ENCODE data around the gene LIMCH1. TPM values are rescaled to one million over a fixed set of nuclear protein-coding genes. Genes with fewer than 3 reads are reported as not detected.

Gene LIMCH1
- total and polyA plus RNA-seq, 7 donors: 14.2 to 279 (median 169) TPM

DNA sequence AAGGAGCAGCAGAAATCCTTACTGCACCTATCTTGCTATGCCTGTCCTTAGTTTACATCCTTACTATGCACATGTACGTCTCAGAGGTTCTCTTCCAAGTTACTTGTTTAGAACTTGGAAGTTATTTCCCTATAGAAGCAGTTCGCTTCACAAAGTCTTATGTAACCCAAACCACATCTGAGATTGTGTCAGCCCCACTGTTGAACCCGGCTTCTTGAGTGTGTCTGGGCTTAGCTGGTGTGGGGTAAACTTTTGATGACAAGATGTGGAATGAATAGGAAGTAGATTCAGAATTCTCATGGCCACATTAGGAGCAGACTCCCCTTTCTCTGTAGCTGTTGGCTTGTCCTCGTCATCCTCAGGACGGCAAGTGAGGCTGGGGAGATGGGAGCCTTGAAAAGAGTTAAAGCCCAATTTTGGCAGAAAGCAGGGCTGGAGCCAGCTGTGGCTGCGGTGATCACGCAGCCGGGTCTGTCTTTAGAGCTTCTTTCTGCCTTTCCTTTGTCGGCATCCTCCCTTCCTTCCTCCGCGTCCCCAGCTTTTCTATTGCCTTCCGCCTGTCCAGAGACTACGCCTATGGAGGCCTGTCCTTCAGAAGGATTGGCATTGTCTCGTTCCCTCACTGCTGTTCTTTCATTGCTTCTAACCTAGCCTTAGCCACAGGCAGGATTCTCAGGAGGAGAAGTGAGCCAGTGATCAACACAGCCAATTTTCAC, 23.0 kb upstream of the LIMCH1 start:
- no peaks in the 10 kb centered on the region for H3K36me3 ChIP-seq (ENCODE audit: insufficient read depth in 1 of 2, low read depth in 1 of 2)
- no peak overlapping the region for H3K4me3 ChIP-seq
- TF ChIP-seq, protein P1, sequence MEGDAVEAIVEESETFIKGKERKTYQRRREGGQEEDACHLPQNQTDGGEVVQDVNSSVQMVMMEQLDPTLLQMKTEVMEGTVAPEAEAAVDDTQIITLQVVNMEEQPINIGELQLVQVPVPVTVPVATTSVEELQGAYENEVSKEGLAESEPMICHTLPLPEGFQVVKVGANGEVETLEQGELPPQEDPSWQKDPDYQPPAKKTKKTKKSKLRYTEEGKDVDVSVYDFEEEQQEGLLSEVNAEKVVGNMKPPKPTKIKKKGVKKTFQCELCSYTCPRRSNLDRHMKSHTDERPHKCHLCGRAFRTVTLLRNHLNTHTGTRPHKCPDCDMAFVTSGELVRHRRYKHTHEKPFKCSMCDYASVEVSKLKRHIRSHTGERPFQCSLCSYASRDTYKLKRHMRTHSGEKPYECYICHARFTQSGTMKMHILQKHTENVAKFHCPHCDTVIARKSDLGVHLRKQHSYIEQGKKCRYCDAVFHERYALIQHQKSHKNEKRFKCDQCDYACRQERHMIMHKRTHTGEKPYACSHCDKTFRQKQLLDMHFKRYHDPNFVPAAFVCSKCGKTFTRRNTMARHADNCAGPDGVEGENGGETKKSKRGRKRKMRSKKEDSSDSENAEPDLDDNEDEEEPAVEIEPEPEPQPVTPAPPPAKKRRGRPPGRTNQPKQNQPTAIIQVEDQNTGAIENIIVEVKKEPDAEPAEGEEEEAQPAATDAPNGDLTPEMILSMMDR (IDR thresholded peaks at IDR 0.05): no peak
- DNase-seq (no peak), ATAC-seq (no peak)
- WGBS, 3 donors: 72 to 85% (median 78%) methylated on average over 14 of the region's 14 CpGs
- no peak overlapping the region for H3K27ac ChIP-seq
- no peaks in the 10 kb centered on the region for H3K27me3 ChIP-seq (ENCODE audit: insufficient read depth in 3 of 3, low read length in 2 of 3)
- H3K4me1 ChIP-seq: no peaks in the 10 kb centered on the region
- intact Hi-C loops (cut with DNase I): no loop called here
- H3K9me3 ChIP-seq: no peaks in the 10 kb centered on the region

DNA sequence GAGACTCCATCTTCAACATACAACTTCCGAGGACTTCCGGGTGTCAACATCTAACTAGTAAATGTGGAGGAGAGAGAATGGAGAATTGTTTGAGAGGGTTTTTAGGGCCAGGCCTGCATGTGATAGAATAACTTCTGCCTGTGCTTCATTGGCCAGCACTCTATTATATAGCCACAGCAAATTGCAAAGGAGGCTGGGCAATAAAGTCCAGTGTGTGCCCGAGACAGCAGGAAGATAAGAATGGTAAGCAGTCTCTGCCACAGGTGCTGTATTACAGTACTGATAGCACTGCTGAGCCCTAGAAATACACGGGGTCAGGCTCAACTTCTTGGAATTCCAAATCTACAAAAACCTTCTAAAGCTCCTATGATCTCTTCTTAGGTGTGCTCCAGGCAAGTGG, 20.8 kb upstream of the LIMCH1 start:
- no peaks in the 10 kb centered on the region for H3K9me3 ChIP-seq
- intact Hi-C loops (cut with DNase I): no loop called here
- H3K27ac ChIP-seq: no peak overlapping the region
- WGBS, 3 donors: 68 to 80% (median 69%) methylated on average over 4 of the region's 4 CpGs
- no peaks in the 10 kb centered on the region for H3K4me1 ChIP-seq
- no peaks in the 10 kb centered on the region for H3K36me3 ChIP-seq (ENCODE audit: insufficient read depth in 1 of 2, low read depth in 1 of 2)
- no peak for DNase-seq
- TF ChIP-seq, protein P1 (IDR thresholded peaks at IDR 0.05): no peak
- H3K27me3 ChIP-seq (ENCODE audit: insufficient read depth in 3 of 3, low read length in 2 of 3): no peaks in the 10 kb centered on the region
- no peak for ATAC-seq
- no peak overlapping the region for H3K4me3 ChIP-seq

DNA sequence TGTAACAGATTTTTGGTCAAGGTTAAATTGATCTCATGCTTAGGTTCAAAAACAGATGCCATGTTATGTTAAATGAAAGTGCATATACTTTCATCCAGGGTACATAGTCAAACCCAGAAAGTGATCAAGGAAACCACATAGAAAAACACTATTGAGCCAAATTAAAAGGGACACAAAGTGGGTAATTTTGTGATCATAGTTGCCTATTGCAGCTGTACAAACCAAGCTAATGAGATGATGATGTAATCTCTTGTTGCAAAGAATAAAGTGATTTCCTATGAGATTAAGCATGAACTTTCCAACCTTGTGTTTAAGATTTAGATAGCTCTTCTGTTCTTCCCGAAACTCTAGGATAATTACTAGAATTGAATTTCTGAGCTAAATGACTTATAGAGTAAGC, 20.2 kb upstream of the LIMCH1 start:
- Histone ChIP-seq H3K36me3 (ENCODE audit: insufficient read depth in 1 of 2, low read depth in 1 of 2) (no peaks in the 10 kb centered on the region), H3K27ac (no peak overlapping the region), H3K4me3 (no peak overlapping the region), H3K27me3 (ENCODE audit: insufficient read depth in 3 of 3, low read length in 2 of 3) (no peaks in the 10 kb centered on the region), H3K4me1 (no peaks in the 10 kb centered on the region), H3K9me3 (no peaks in the 10 kb centered on the region)
- TF ChIP-seq, protein P1 (IDR thresholded peaks at IDR 0.05): no peak
- 76 to 90% (median 82%) methylated on average over 1 of the region's 1 CpG for WGBS, 3 donors
- ATAC-seq (no peak), DNase-seq (no peak)
- intact Hi-C loops (cut with DNase I): no loop called here

DNA sequence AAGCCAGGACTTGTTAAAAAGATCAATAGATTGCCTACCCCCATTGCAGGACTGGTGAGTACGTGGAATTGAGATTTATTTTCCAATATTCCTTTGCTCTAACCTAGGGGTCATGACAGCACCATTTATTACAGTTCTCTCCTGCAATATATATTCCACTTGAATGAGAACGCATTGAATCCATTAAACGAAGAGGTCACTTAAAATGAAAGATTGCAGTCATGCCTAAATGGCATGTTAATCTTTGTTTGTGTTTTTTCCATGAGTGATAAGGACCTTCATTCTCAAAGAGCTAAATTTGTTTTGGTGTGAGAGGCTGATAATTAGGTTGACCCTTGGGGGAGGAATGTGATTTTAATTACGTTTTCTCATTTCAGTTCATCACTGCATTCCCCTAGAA, 13.5 kb upstream of the LIMCH1 start:
- Histone ChIP-seq H3K4me3 (no peak overlapping the region), H3K4me1 (peaks cover 19% of the 10 kb centered on the region), H3K36me3 (ENCODE audit: insufficient read depth in 1 of 2, low read depth in 1 of 2) (peaks cover 0 to 5% of the 10 kb centered on the region in 2 donors), H3K27ac (no peak overlapping the region), H3K9me3 (no peaks in the 10 kb centered on the region), H3K27me3 (ENCODE audit: insufficient read depth in 3 of 3, low read length in 2 of 3) (no peaks in the 10 kb centered on the region)
- TF ChIP-seq, protein P1 (IDR thresholded peaks at IDR 0.05): no peak
- ATAC-seq (no peak), DNase-seq (no peak)
- intact Hi-C loops (cut with DNase I): loop anchor here in 1 of 2 donors (5.0 kb wide), 1 partner anchor 118 kb away; no protein-coding TSS in a partner anchor
- WGBS, 3 donors: 67 to 75% (median 72%) methylated on average over 4 of the region's 4 CpGs

DNA sequence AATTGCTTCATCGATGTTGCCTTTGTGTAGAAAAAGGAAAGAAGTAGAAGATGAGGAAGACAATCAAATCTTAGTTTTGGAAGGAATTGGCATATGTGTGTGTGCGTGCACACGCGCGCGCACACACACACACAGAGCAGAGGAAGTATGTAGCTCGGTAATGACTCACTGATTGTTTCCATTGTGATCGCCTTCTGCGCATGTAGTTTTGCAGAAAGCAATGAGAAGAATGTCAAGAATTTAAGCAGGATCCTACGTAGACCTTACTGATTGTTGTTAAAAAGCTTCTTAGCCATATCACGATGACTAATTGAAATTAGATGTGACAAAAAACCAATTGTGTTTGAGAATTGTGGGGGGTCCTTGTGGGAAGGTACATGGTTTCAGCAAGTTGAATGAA, 12.8 kb upstream of the LIMCH1 start:
- DNase-seq (no peak), ATAC-seq (peak in 2 of 4 donors; percentile 34 to 51)
- Histone ChIP-seq H3K36me3 (ENCODE audit: insufficient read depth in 1 of 2, low read depth in 1 of 2) (peaks cover 0 to 5% of the 10 kb centered on the region in 2 donors), H3K9me3 (no peaks in the 10 kb centered on the region), H3K4me1 (peaks cover 19% of the 10 kb centered on the region), H3K27ac (peak overlapping the region; percentile 60), H3K27me3 (ENCODE audit: insufficient read depth in 3 of 3, low read length in 2 of 3) (no peaks in the 10 kb centered on the region), H3K4me3 (no peak overlapping the region)
- intact Hi-C loops (cut with DNase I): no loop called here
- TF ChIP-seq, protein P1 (IDR thresholded peaks at IDR 0.05): no peak
- WGBS, 3 donors: 70 to 79% (median 74%) methylated on average over 11 of the region's 11 CpGs

All from psoas muscle (tissue), 8 donors.